Endothelial cell of umbilical vein (primary cell): ENCODE measurements around the gene AJM1. TPM values are rescaled to one million over a fixed set of nuclear protein-coding genes. Genes with fewer than 3 reads are reported as not detected.

Experiments
- BruUV-seq: library from RNA; stranded (reverse); fragments of 400-500 nt; replicated peaks from 2 replicates; lab custom pipeline; 2021; lab: Mats Ljungman, UMichigan
- CTCF ChIA-PET: fragments of 300-600, 350-600 bp; sonication (Branson Sonifier 250); formaldehyde crosslinking; loops from one replicate; lab custom pipeline; 2021; ENCODE audit warnings: antibody characterized with exemption, inconsistent platforms; lab: Charles Lee
- POLR2A ChIA-PET: fragments of 300-600, 350-600 bp; sonication (Branson Sonifier 250); formaldehyde crosslinking; loops from one replicate; lab custom pipeline; 2021; ENCODE audit warnings: antibody characterized with exemption, inconsistent platforms; lab: Charles Lee
- DNase-seq: peaks from one replicate; pipeline ENCODE4 v3.0.0-alpha.2; 2011; ENCODE audit warnings: low read depth, low spot score
- FAIRE-seq: peaks from 2 replicates; lab custom pipeline; 2011; peaks lifted over from hg19 to GRCh38; lab: Jason Lieb, UNC
- H2AFZ ChIP-seq: 2 replicates; pipeline ENCODE4 v1.6.0; 2012; ENCODE audit warnings: low read depth, low read length, control low read depth, inconsistent platforms
- H3K27ac ChIP-seq: 2 replicates; pipeline ENCODE4 v1.5.1; 2011; ENCODE audit warnings: low read depth, mild to moderate bottlenecking, control low read depth, low read length, moderate library complexity; ENCODE audit not compliant: insufficient read depth
- H3K27me3 ChIP-seq, 2 experiments: 2 replicates each; pipeline versions ENCODE4 v1.6.0 to v1.6.1; 2011; ENCODE audit warnings: low read length in 2 of 2, mixed read lengths in 1 of 2; ENCODE audit not compliant: control insufficient read depth in 2 of 2, insufficient read depth in 2 of 2
- H3K36me3 ChIP-seq, 2 experiments: 2 replicates in 1 of 2; 3 replicates in 1 of 2; pipeline ENCODE4 v1.5.1; 2011; ENCODE audit warnings: low read length in 2 of 2, mild to moderate bottlenecking in 1 of 2, moderate library complexity in 1 of 2; ENCODE audit not compliant: control insufficient read depth in 2 of 2, insufficient read depth in 2 of 2; ENCODE audit errors: extremely low read depth in 1 of 2
- H3K4me1 ChIP-seq: 3 replicates; pipeline ENCODE4 v1.5.1; 2011; ENCODE audit warnings: mild to moderate bottlenecking, low read length; ENCODE audit not compliant: control insufficient read depth, insufficient read depth; ENCODE audit errors: extremely low read depth
- H3K4me2 ChIP-seq: 2 replicates; pipeline ENCODE4 v1.6.1; 2011; ENCODE audit warnings: low read length, control low read depth, mixed read lengths; ENCODE audit not compliant: insufficient read depth
- H3K4me3 ChIP-seq, 3 experiments: fragments of 200-600 bp in 1 of 3; sonication (generic), shearing (Covaris generic) in 1 of 3; replicated peaks in 1 of 3; 2 replicates each; pipeline ENCODE4 v1.5.1; 2011 to 2016; ENCODE audit warnings: control low read depth in 3 of 3, low read length in 3 of 3, mild to moderate bottlenecking in 2 of 3, inconsistent platforms in 1 of 3, low read depth in 1 of 3, moderate library complexity in 1 of 3; ENCODE audit not compliant: insufficient read depth in 1 of 3
- H3K79me2 ChIP-seq: 2 replicates; pipeline ENCODE4 v1.6.0; 2012; ENCODE audit warnings: low read length, inconsistent platforms; ENCODE audit not compliant: control insufficient read depth, insufficient read depth
- H3K9ac ChIP-seq: replicated peaks from 2 replicates; pipeline ENCODE3; 2011; ENCODE audit warnings: low read length, control low read depth; ENCODE audit not compliant: insufficient read depth; ENCODE audit errors: extremely low read depth
- H3K9me1 ChIP-seq: replicated peaks from 3 replicates; pipeline ENCODE4 v1.6.0; 2011; ENCODE audit warnings: mild to moderate bottlenecking, low read length; ENCODE audit not compliant: control insufficient read depth, insufficient read depth; ENCODE audit errors: extremely low read depth
- H3K9me3 ChIP-seq: replicated peaks from 2 replicates; pipeline ENCODE4 v1.5.1; 2012; ENCODE audit warnings: low read length, inconsistent platforms; ENCODE audit not compliant: control insufficient read depth, insufficient read depth
- H4K20me1 ChIP-seq: replicated peaks from 2 replicates; pipeline ENCODE3; 2011; ENCODE audit warnings: mild to moderate bottlenecking, low read length; ENCODE audit not compliant: control insufficient read depth, insufficient read depth; ENCODE audit errors: extremely low read depth
- CTCF ChIP-seq, 2 donors: IDR thresholded peaks; 1 replicate in 1 of 2; 2 replicates in 1 of 2; pipeline ENCODE4 v1.5.1; 2011; ENCODE audit warnings: low read length in 2 of 2, mild to moderate bottlenecking in 2 of 2, moderate library complexity in 2 of 2, control low read depth in 1 of 2, inconsistent platforms in 1 of 2, low read depth in 1 of 2; ENCODE audit not compliant: insufficient read depth in 1 of 2; ENCODE audit errors: extremely low read depth in 1 of 2
- EZH2 ChIP-seq: IDR thresholded peaks from 2 replicates; pipeline ENCODE4 v1.6.1; 2012; ENCODE audit warnings: borderline replicate concordance, low read depth, mild to moderate bottlenecking, moderate library complexity, low read length, inconsistent platforms; ENCODE audit not compliant: severe bottlenecking
- FOS ChIP-seq: IDR thresholded peaks from 2 replicates; pipeline ENCODE4 v1.6.1; 2011; ENCODE audit warnings: mild to moderate bottlenecking, low read length, moderate library complexity, borderline replicate concordance; ENCODE audit not compliant: insufficient read depth
- GATA2 ChIP-seq: IDR thresholded peaks from 2 replicates; pipeline ENCODE4 v1.7.0; 2011; ENCODE audit warnings: low read depth, mild to moderate bottlenecking, moderate library complexity, mixed read lengths, low read length; ENCODE audit not compliant: insufficient read length, insufficient read depth
- JUN ChIP-seq: IDR thresholded peaks from 2 replicates; pipeline ENCODE4 v1.6.1; 2011; ENCODE audit warnings: borderline replicate concordance, low read depth; ENCODE audit not compliant: insufficient read length, insufficient read depth
- MAX ChIP-seq: IDR thresholded peaks from 2 replicates; pipeline ENCODE4 v1.6.1; 2011; ENCODE audit not compliant: insufficient read depth, insufficient read length
- MYC ChIP-seq: IDR thresholded peaks from one replicate; pipeline ENCODE4 v1.6.1; 2011; ENCODE audit warnings: mild to moderate bottlenecking, low read depth, low read length
- POLR2A ChIP-seq: IDR thresholded peaks from 2 replicates; pipeline ENCODE4 v1.6.1; 2012; ENCODE audit warnings: low read depth, mild to moderate bottlenecking, control low read depth, low read length
- POLR2AphosphoS5 ChIP-seq: IDR thresholded peaks from 2 replicates; pipeline ENCODE4 v1.6.1; 2012; ENCODE audit warnings: low read depth, mild to moderate bottlenecking, control low read depth, low read length, moderate library complexity; ENCODE audit not compliant: insufficient read depth
- dilution Hi-C: fragments of 300-500 bp; cut with MboI; formaldehyde crosslinking; loops from one replicate; pipeline ENCODE4 v1.15.0; 2019; ENCODE audit warnings: low sequenced_read_pairs; ENCODE audit not compliant: extremely low pct_ligation_motif_present
- intact Hi-C: fragments of 100-400 bp; cut with micrococcal nuclease; formaldehyde crosslinking; loops from one replicate; pipeline ENCODE4 v1.10.0; 2022
- polyA plus RNA-seq, 4 experiments: library from polyadenylated mRNA; depleted of rRNA in 3 of 4; stranded (reverse) in 3 of 4; unstranded in 1 of 4; fragments of >200 nt; gene quantifications; 2 replicates each; pipeline versions ENCODE4 v1.2.1 to v1.2.3, GENCODE V29; 2011 to 2012; ENCODE audit warnings: missing spikeins in 1 of 4
- total RNA-seq: library from RNA; stranded (reverse); gene quantifications from 2 replicates; pipeline ENCODE4 v1.2.3, GENCODE V29; 2021

AJM1 gene
- total and polyA plus RNA-seq, 2 donors (not counting 3 experiments of a cell fraction or from before 2014, with no cell fraction given): 0.30 to 1.3 TPM

- Histone ChIP-seq H3K4me2 (no peak overlapping the region), H3K4me1 (no peaks in the 10 kb centered on the region), H3K9me1 (no peaks in the 10 kb centered on the region), H3K9ac (no peak overlapping the region), H2AFZ (no peak overlapping the region), H3K79me2 (no peaks in the 10 kb centered on the region), H3K27me3 (no peaks in the 10 kb centered on the region), H4K20me1 (no peaks in the 10 kb centered on the region), H3K4me3 (no peak overlapping the region), H3K36me3 (peaks cover 11 to 30% of the 10 kb centered on the region in 2 experiments), H3K27ac (no peak overlapping the region), H3K9me3 (no peaks in the 10 kb centered on the region)
- dilution Hi-C loops: no loop called here
- TF ChIP-seq MAX (no peak), JUN (no peak), POLR2AphosphoS5 (no peak), CTCF (IDR thresholded peaks at IDR 0.05; ENCODE audit: extremely low read depth in 1 of 2, insufficient read depth in 1 of 2, low read depth in 1 of 2, low read length in 2 of 2) (no peak), GATA2 (no peak), EZH2 (no peak), MYC (no peak), POLR2A (no peak), FOS (no peak)
- BruUV-seq: no TSS peak
- FAIRE-seq (no peak), DNase-seq (no peak)
- intact Hi-C loops: no loop called here
- ChIA-PET CTCF (interaction anchor here (2.8 kb wide), 1 partner anchor 10 kb away, joined by 11 read pairs; the partner anchor contains the start of gene AJM1), POLR2A (no interaction called here)
Measured at GRCh38 chr9:136831720-136832104, 10.6 kb upstream of the AJM1 start.
